K562 (cell line): ENCODE data around the gene ABCA7. TPM values are rescaled to one million over a fixed set of nuclear protein-coding genes. Genes with fewer than 3 reads are reported as not detected.
A peak's percentile ranks its signal among the peaks of the same experiment; 100 is the strongest.

Source experiments
- CREB1 ChIP-seq, 2 experiments: sonication (generic) in 1 of 2; formaldehyde crosslinking in 1 of 2; IDR thresholded peaks; 2 replicates each; pipeline versions ENCODE4 v1.6.1 to v1.8.0; 2012 to 2022; ENCODE audit warnings: inconsistent platforms in 1 of 2, mild to moderate bottlenecking in 1 of 2, missing genetic modification reagents in 1 of 2, moderate library complexity in 1 of 2
- EGR1 ChIP-seq: fragments of 450-650 bp; conservative IDR thresholded peaks from 2 replicates; pipeline ENCODE4 v1.6.1; 2017; ENCODE audit warnings: mild to moderate bottlenecking
- FOXA3 ChIP-seq, 2 experiments: fragments of 450-650 bp in 1 of 2; sonication (generic) in 1 of 2; formaldehyde crosslinking; IDR thresholded peaks in 1 of 2; conservative IDR thresholded peaks in 1 of 2; 2 replicates each; pipeline versions ENCODE4 v1.4.0 to v1.8.0; 2020 to 2022; ENCODE audit warnings: mild to moderate bottlenecking in 2 of 2, missing genetic modification reagents in 1 of 2
- GABPB1 ChIP-seq: sonication (generic); formaldehyde crosslinking; IDR thresholded peaks from 2 replicates; pipeline ENCODE4 v1.8.0; 2022; ENCODE audit warnings: mild to moderate bottlenecking, missing genetic modification reagents
- HDAC1 ChIP-seq, 2 experiments: fragments of 450-650 bp; IDR thresholded peaks; 2 replicates each; pipeline ENCODE4 v1.6.1; 2016 to 2017; ENCODE audit warnings: inconsistent platforms in 1 of 2, mild to moderate bottlenecking in 1 of 2, moderate library complexity in 1 of 2
- HEY1 ChIP-seq: fragments of 250-450 bp; sonication (Bioruptor Pico); IDR thresholded peaks from 2 replicates; pipeline ENCODE4 v1.5.0; 2020; ENCODE audit warnings: mild to moderate bottlenecking, moderate library complexity, borderline replicate concordance
- JUN ChIP-seq, 2 experiments: sonication (generic) in 1 of 2; formaldehyde crosslinking in 1 of 2; IDR thresholded peaks; 2 replicates each; pipeline versions ENCODE4 v1.6.1 to v1.8.0; 2012 to 2022; ENCODE audit warnings: borderline replicate concordance in 2 of 2, mild to moderate bottlenecking in 2 of 2, improper control_type of control experiment in 1 of 2, low read depth in 1 of 2, low read length in 1 of 2, missing genetic modification reagents in 1 of 2
- MEIS2 ChIP-seq: fragments of 450-650 bp; IDR thresholded peaks from 2 replicates; pipeline ENCODE4 v1.6.1; 2014; ENCODE audit warnings: mild to moderate bottlenecking; ENCODE audit not compliant: partially characterized antibody
- PHF20 ChIP-seq: fragments of 450-650 bp; IDR thresholded peaks from 2 replicates; pipeline ENCODE4 v1.6.1; 2018; ENCODE audit not compliant: partially characterized antibody
- POLR2A ChIP-seq: fragments of 450-650 bp; conservative IDR thresholded peaks from 2 replicates; pipeline ENCODE4 v1.6.1; 2016
- SAP30 ChIP-seq: fragments of 200-600 bp; sonication (generic); IDR thresholded peaks from 2 replicates; pipeline ENCODE4 v1.6.1; 2012; ENCODE audit warnings: borderline replicate concordance, low read depth, mild to moderate bottlenecking, moderate library complexity, low read length, control low read depth, inconsistent platforms; ENCODE audit not compliant: insufficient read depth, poor library complexity, severe bottlenecking
- ZBTB12 ChIP-seq: fragments of 250-450 bp; sonication (Bioruptor Pico); IDR thresholded peaks from 2 replicates; pipeline ENCODE4 v1.4.0; 2020
- ZBTB2 ChIP-seq: fragments of 450-650 bp; IDR thresholded peaks from 2 replicates; pipeline ENCODE4 v1.6.1; 2016; ENCODE audit warnings: antibody characterized with exemption
- ZHX1 ChIP-seq: fragments of 150-350 bp; conservative IDR thresholded peaks from 2 replicates; pipeline ENCODE4 v1.6.1; 2014; ENCODE audit warnings: low read length
- ZNF3 ChIP-seq: fragments of 250-450 bp; sonication (Bioruptor Pico); IDR thresholded peaks from 2 replicates; pipeline ENCODE4 v1.5.0; 2021; ENCODE audit warnings: mild to moderate bottlenecking, moderate library complexity
- ZNF696 ChIP-seq: fragments of 250-450 bp; sonication (Bioruptor Pico); conservative IDR thresholded peaks from 2 replicates; pipeline ENCODE4 v1.4.0; 2020; ENCODE audit warnings: mild to moderate bottlenecking, moderate library complexity
- polyA plus RNA-seq, 8 experiments: library from polyadenylated mRNA; depleted of rRNA in 4 of 8; stranded (reverse) in 5 of 8; unstranded in 3 of 8; fragments of >200 nt; fragmentation: Nextera tagmentation in 2 of 8; fragmentation: Illumina TruSeq in 1 of 8; extraction: Ambion mirVana in 2 of 8; extraction: Trizol in 1 of 8; gene quantifications; 2 replicates each; pipeline versions ENCODE4 v1.2.1 to v1.2.3, GENCODE V29; 2011 to 2014; ENCODE audit warnings: inconsistent platforms in 1 of 8, missing spikeins in 1 of 8
- total RNA-seq, 7 experiments: library from RNA; depleted of rRNA in 6 of 7; stranded (reverse); fragments of >200 nt in 6 of 7; fragmentation: Illumina TruSeq in 2 of 7; extraction: Trizol in 2 of 7; gene quantifications; 2 replicates each; pipeline versions ENCODE4 v1.2.1 to v1.2.3, GENCODE V29; 2011 to 2021; ENCODE audit warnings: low replicate concordance in 1 of 7
- TF ChIP-seq, protein P1 (sequence below), 2 experiments: fragments of 450-650 bp in 1 of 2; sonication (generic) in 1 of 2; formaldehyde crosslinking; conservative IDR thresholded peaks; 2 replicates each; pipeline versions ENCODE4 v1.4.0 to v1.8.1; 2020 to 2022; ENCODE audit warnings: mild to moderate bottlenecking in 1 of 2, missing genetic modification reagents in 1 of 2
- TF ChIP-seq, protein P2 (sequence below): fragments of 450-650 bp; conservative IDR thresholded peaks from 2 replicates; pipeline ENCODE4 v1.6.1; 2016; ENCODE audit warnings: missing genetic modification characterization, low read depth, mild to moderate bottlenecking, missing compliant biosample characterization, moderate library complexity

Gene ABCA7
- total and polyA plus RNA-seq, 9 of the 15 experiments (the other 6 are each of a cell fraction or from before 2014, with no cell fraction given), result 2.3 to 96.1 (median 31.2) TPM

GRCh38 chr19:996051-996838, 43.7 kb upstream of the ABCA7 start (continued):
- TF ChIP-seq EGR1, result peak; percentile 71
- TF ChIP-seq, protein P1, sequence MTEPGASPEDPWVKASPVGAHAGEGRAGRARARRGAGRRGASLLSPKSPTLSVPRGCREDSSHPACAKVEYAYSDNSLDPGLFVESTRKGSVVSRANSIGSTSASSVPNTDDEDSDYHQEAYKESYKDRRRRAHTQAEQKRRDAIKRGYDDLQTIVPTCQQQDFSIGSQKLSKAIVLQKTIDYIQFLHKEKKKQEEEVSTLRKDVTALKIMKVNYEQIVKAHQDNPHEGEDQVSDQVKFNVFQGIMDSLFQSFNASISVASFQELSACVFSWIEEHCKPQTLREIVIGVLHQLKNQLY (CRISPR knock-in tag; conservative IDR thresholded peaks at IDR 0.05), result no peak
- peak; percentile 60; the same call in 1 of the 2 replicates for TF ChIP-seq ZBTB12 (CRISPR knock-in tag)
- peak; percentile 97 for TF ChIP-seq JUN (IDR thresholded peaks at IDR 0.05; ENCODE audit: borderline replicate concordance, low read depth, low read length)
- peak; percentile 94; the same call in 1 of the 2 replicates for TF ChIP-seq JUN (CRISPR knock-in tag; IDR thresholded peaks at IDR 0.05; ENCODE audit: borderline replicate concordance)
- TF ChIP-seq MEIS2, result no peak
- peak; percentile 39 for TF ChIP-seq SAP30
- TF ChIP-seq ZNF3 (CRISPR knock-in tag), result no peak
- no peak for TF ChIP-seq ZBTB2
- no peak for TF ChIP-seq ZNF696 (CRISPR knock-in tag)
- peak; percentile 60; the same call in 1 of the 2 replicates for TF ChIP-seq POLR2A
- no peak for TF ChIP-seq FOXA3 (CRISPR knock-in tag; conservative IDR thresholded peaks at IDR 0.05 in 1 of 2, IDR thresholded peaks at IDR 0.05 in 1 of 2)
- no peak for TF ChIP-seq HEY1 (CRISPR knock-in tag)
- no peak for TF ChIP-seq ZHX1
- TF ChIP-seq HDAC1 (IDR thresholded peaks at IDR 0.05), result 0 out of 4 replicates have a peak, but pooled peaks of 1 of the 2 experiments have one; percentile 25
- no peak for TF ChIP-seq PHF20
- TF ChIP-seq CREB1 (IDR thresholded peaks at IDR 0.05), result peak; percentile 84
- TF ChIP-seq CREB1 (CRISPR knock-in tag; IDR thresholded peaks at IDR 0.05), result peak; percentile 92
- TF ChIP-seq, protein P2, sequence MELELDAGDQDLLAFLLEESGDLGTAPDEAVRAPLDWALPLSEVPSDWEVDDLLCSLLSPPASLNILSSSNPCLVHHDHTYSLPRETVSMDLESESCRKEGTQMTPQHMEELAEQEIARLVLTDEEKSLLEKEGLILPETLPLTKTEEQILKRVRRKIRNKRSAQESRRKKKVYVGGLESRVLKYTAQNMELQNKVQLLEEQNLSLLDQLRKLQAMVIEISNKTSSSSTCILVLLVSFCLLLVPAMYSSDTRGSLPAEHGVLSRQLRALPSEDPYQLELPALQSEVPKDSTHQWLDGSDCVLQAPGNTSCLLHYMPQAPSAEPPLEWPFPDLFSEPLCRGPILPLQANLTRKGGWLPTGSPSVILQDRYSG, result peak; percentile 60; the same call in 1 of the 2 replicates
- TF ChIP-seq GABPB1 (CRISPR knock-in tag), result 0 out of 2 replicates have a peak, but pooled peaks have one; percentile 41
